ENCODE results near the gene CUX1.

The CUX1 gene

GRCh38 chr7:101824440-101824839 lies 7.0 kb downstream of the CUX1 start:
- Histone ChIP-seq H3F3A (ENCODE audit: insufficient read depth, low read length) (no peaks in the 10 kb centered on the region), H3K4me2 (ENCODE audit: low read depth, low read length) (no peak overlapping the region), H3K27ac (ENCODE audit: low read length) (no peak overlapping the region), H3K36me3 (replicated peaks; ENCODE audit: insufficient read depth, low read length) (no peaks in the 10 kb centered on the region), H2AFZ (ENCODE audit: low read length) (no peak overlapping the region), H3K4me1 (ENCODE audit: low read length) (no peaks in the 10 kb centered on the region; the same call in 1 of the 2 replicates), H4K20me1 (ENCODE audit: insufficient read depth, low read length) (peaks cover 25% of the 10 kb centered on the region), H3K27me3 (replicated peaks; ENCODE audit: insufficient read depth, low read length) (no peaks in the 10 kb centered on the region), H3K9me3 (replicated peaks; ENCODE audit: insufficient read depth, low read length) (no peaks in the 10 kb centered on the region), H3K4me3 (ENCODE audit: low read length) (no peak overlapping the region), H3K9ac (ENCODE audit: low read length) (no peak overlapping the region), H3K9me2 (replicated peaks; ENCODE audit: insufficient read depth, low read length) (no peaks in the 10 kb centered on the region), H3K79me2 (ENCODE audit: low read length) (peaks cover 96% of the 10 kb centered on the region)
- TF ChIP-seq CTCF (IDR thresholded peaks at IDR 0.05; ENCODE audit: low read length) = no peak
- DNase-seq = no peak

DNA sequence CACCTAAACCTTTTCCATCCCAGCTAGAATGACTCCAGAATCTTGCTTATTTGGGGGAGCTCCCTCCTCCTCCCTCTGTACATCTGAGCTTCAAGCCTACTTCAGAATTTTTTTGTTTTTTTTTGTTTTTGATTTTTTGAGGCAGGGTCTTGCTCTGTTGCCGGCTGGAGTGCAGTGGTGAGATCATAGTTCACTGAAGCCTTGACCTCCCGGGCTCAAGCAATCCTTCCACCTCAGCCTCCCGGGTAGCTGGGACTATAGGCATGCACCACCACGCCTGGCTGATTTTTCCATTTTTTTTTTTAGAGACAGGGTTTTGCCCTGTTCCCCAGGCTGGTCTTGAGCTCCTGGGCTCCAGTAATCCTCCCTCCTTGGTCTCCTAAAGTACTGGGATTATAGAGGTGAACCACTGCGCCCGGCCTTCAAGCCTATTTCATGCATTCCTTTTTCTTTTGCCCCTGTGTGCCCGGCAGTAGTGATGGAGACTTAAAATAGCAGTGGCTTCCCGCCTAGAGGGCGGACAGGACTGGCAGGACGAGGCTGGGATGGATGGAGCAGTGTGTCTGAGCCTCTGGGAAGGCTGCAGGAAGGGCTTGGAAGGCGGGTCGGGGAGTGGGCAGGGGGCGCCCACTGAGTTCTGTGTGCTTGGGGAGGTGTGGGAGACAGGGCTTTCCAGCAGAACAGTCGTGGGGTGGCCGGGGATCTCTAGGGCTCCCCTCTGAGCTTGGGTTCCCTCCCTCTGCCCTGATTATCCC lies 8.8 kb downstream of the CUX1 start:
- Histone ChIP-seq H2AFZ (ENCODE audit: low read length) (no peak overlapping the region), H3K4me1 (ENCODE audit: low read length) (no peaks in the 10 kb centered on the region), H3K9me2 (replicated peaks; ENCODE audit: insufficient read depth, low read length) (no peaks in the 10 kb centered on the region), H3K27ac (ENCODE audit: low read length) (no peak overlapping the region), H3K9ac (ENCODE audit: low read length) (no peak overlapping the region), H3K9me3 (replicated peaks; ENCODE audit: insufficient read depth, low read length) (no peaks in the 10 kb centered on the region), H3K36me3 (replicated peaks; ENCODE audit: insufficient read depth, low read length) (no peaks in the 10 kb centered on the region), H4K20me1 (ENCODE audit: insufficient read depth, low read length) (peaks cover 13% of the 10 kb centered on the region), H3F3A (ENCODE audit: insufficient read depth, low read length) (no peaks in the 10 kb centered on the region), H3K79me2 (ENCODE audit: low read length) (peaks cover 96% of the 10 kb centered on the region), H3K4me2 (ENCODE audit: low read depth, low read length) (no peak overlapping the region), H3K4me3 (ENCODE audit: low read length) (no peak overlapping the region), H3K27me3 (replicated peaks; ENCODE audit: insufficient read depth, low read length) (no peaks in the 10 kb centered on the region)
- no peak for DNase-seq
- TF ChIP-seq EZH2phosphoT487 (IDR thresholded peaks at IDR 0.05; ENCODE audit: low read length) = no peak
- TF ChIP-seq EZH2 (optimal IDR thresholded peaks at IDR 0.05; ENCODE audit: low read depth, low read length) = no peak
- TF ChIP-seq CTCF (IDR thresholded peaks at IDR 0.05; ENCODE audit: low read length) = no peak

DNA sequence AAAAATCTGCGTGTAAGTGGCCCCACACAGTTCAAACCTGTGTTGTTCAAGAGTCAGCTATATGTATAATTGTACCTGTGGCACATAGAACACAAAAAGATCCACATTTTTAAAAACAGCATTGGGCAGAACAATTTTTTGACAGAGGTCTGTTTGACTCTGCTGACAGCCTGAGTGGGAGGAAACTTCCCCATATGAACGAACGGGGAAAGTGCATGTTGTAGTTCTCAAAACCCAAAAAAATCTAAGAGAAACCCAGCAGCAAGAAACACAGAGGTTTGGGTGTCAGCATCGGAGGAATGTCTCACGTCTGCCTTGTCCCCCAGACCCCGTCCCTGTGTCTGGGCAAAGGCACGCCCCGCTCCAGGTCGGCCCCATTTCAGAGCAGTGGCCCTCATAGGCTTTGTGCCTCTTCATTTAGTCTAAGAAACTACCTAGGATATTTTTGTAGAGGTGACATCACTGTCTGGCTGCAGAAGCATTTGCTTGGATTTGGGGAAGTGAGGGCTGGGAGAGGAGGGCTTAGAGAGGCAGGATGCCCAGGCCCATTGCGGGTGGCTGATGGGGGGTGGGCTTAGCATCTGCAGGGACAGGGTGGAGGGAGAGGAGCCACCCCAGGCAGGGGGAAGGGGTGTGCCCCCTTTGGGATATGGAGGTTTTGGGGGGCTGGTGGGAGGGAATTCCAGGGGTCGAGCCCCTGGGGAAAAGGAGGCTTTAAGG lies 11.0 kb downstream of the CUX1 start:
- TF ChIP-seq EZH2phosphoT487 (IDR thresholded peaks at IDR 0.05; ENCODE audit: low read length) (no peak), EZH2 (optimal IDR thresholded peaks at IDR 0.05; ENCODE audit: low read depth, low read length) (no peak), CTCF (IDR thresholded peaks at IDR 0.05; ENCODE audit: low read length) (no peak)
- H3K36me3 ChIP-seq (replicated peaks; ENCODE audit: insufficient read depth, low read length) = no peaks in the 10 kb centered on the region
- DNase-seq = no peak
- peaks cover 100% of the 10 kb centered on the region for H3K79me2 ChIP-seq (ENCODE audit: low read length)
- H3K27me3 ChIP-seq (replicated peaks; ENCODE audit: insufficient read depth, low read length) = no peaks in the 10 kb centered on the region
- no peak overlapping the region for H3K4me2 ChIP-seq (ENCODE audit: low read depth, low read length)
- no peaks in the 10 kb centered on the region for H3K4me1 ChIP-seq (ENCODE audit: low read length)
- no peaks in the 10 kb centered on the region for H3K9me3 ChIP-seq (replicated peaks; ENCODE audit: insufficient read depth, low read length)
- no peaks in the 10 kb centered on the region for H3K9me2 ChIP-seq (replicated peaks; ENCODE audit: insufficient read depth, low read length)
- H3F3A ChIP-seq (ENCODE audit: insufficient read depth, low read length) = no peaks in the 10 kb centered on the region
- H4K20me1 ChIP-seq (ENCODE audit: insufficient read depth, low read length) = peaks cover 13% of the 10 kb centered on the region
- H3K27ac ChIP-seq (ENCODE audit: low read length) = no peak overlapping the region
- no peak overlapping the region for H3K4me3 ChIP-seq (ENCODE audit: low read length)
- H2AFZ ChIP-seq (ENCODE audit: low read length) = no peak overlapping the region
- H3K9ac ChIP-seq (ENCODE audit: low read length) = no peak overlapping the region

Measured in MM.1S (cell line).